HepG2 (cell line): ENCODE data around the gene NUP214. TPM values are rescaled to one million over a fixed set of nuclear protein-coding genes. Genes with fewer than 3 reads are reported as not detected.

ENCODE experiments used
- CBX5 ChIP-seq: sonication (generic); formaldehyde crosslinking; IDR thresholded peaks from 2 replicates; pipeline ENCODE4 v1.4.0; 2020; ENCODE audit warnings: missing genetic modification reagents, borderline replicate concordance
- FOXK1 ChIP-seq: sonication (generic); formaldehyde crosslinking; IDR thresholded peaks from 2 replicates; pipeline ENCODE4 v1.4.0; 2020; ENCODE audit warnings: low read depth, missing genetic modification reagents, borderline replicate concordance
- GABPA ChIP-seq, 2 experiments: IDR thresholded peaks; 2 replicates each; pipeline ENCODE4 v1.6.1; 2011 to 2016; ENCODE audit warnings: low read depth in 2 of 2, low read length in 1 of 2, missing biosample characterization in 1 of 2, missing genetic modification characterization in 1 of 2
- GABPB1 ChIP-seq: IDR thresholded peaks from 2 replicates; pipeline ENCODE4 v1.6.1; 2016; ENCODE audit warnings: mild to moderate bottlenecking, missing genetic modification reagents, moderate library complexity, missing compliant biosample characterization
- HDAC2 ChIP-seq: sonication (generic); formaldehyde crosslinking; IDR thresholded peaks from 2 replicates; pipeline ENCODE4 v1.4.0; 2020; ENCODE audit warnings: missing genetic modification reagents
- HDAC6 ChIP-seq: fragments of 200-600 bp; sonication (generic); IDR thresholded peaks from 2 replicates; pipeline ENCODE4 v1.7.0; 2017; ENCODE audit warnings: mild to moderate bottlenecking, antibody characterized with exemption, low read length, low read depth
- MAX ChIP-seq: IDR thresholded peaks from 2 replicates; pipeline ENCODE4 v1.6.1; 2012; ENCODE audit warnings: inconsistent platforms
- SAFB2 ChIP-seq: sonication (generic); formaldehyde crosslinking; IDR thresholded peaks from 2 replicates; pipeline ENCODE4 v1.5.1; 2020; ENCODE audit warnings: missing genetic modification reagents, low read depth, mild to moderate bottlenecking, borderline replicate concordance
- SATB2 ChIP-seq: sonication (generic); formaldehyde crosslinking; IDR thresholded peaks from 2 replicates; pipeline ENCODE4 v1.5.0; 2020; ENCODE audit warnings: missing genetic modification reagents
- TOE1 ChIP-seq: sonication (generic); formaldehyde crosslinking; IDR thresholded peaks from 2 replicates; pipeline ENCODE4 v1.4.0; 2020; ENCODE audit warnings: mild to moderate bottlenecking, missing genetic modification reagents
- ZBTB21 ChIP-seq: sonication (generic); formaldehyde crosslinking; IDR thresholded peaks from 2 replicates; pipeline ENCODE4 v1.4.0; 2020; ENCODE audit warnings: missing genetic modification reagents
- ZNF337 ChIP-seq: sonication (generic); formaldehyde crosslinking; IDR thresholded peaks from 2 replicates; pipeline ENCODE4 v1.5.1; 2020; ENCODE audit warnings: missing genetic modification reagents, low read depth, mild to moderate bottlenecking, borderline replicate concordance
- ZNF646 ChIP-seq: sonication (generic); formaldehyde crosslinking; IDR thresholded peaks from 2 replicates; pipeline ENCODE4 v1.9.0; 2021; ENCODE audit warnings: mild to moderate bottlenecking, missing genetic modification reagents
- ZNF709 ChIP-seq: sonication (generic); formaldehyde crosslinking; IDR thresholded peaks from 2 replicates; pipeline ENCODE4 v1.5.0; 2020; ENCODE audit warnings: mild to moderate bottlenecking, missing genetic modification reagents
- polyA plus RNA-seq, 8 experiments: library from polyadenylated mRNA; depleted of rRNA in 3 of 8; stranded (reverse) in 7 of 8; unstranded in 1 of 8; fragments of >200 nt; fragmentation: Illumina TruSeq in 4 of 8; extraction: Trizol in 4 of 8; gene quantifications; 2 replicates each; pipeline versions ENCODE4 v1.2.1 to v1.2.3, GENCODE V29; 2011 to 2016; ENCODE audit warnings: low read depth in 4 of 8, missing spikeins in 1 of 8, mixed read lengths in 1 of 8; ENCODE audit not compliant: insufficient read depth in 1 of 8
- total RNA-seq, 5 experiments: library from RNA; depleted of rRNA; stranded (reverse); fragments of >200 nt; fragmentation: Illumina TruSeq; extraction: Trizol; gene quantifications; 2 replicates each; pipeline ENCODE4 v1.2.3, GENCODE V29; 2016; ENCODE audit warnings: low read depth in 1 of 5
- TF ChIP-seq, protein P1 (sequence below): sonication (generic); formaldehyde crosslinking; IDR thresholded peaks from 2 replicates; pipeline ENCODE4 v1.4.0; 2020; ENCODE audit warnings: mild to moderate bottlenecking, missing genetic modification reagents

The NUP214 gene
- total and polyA plus RNA-seq, 2 of the 13 experiments (the other 11 are each of a cell fraction or from before 2014, with no cell fraction given), result 8.4 to 16.0 TPM

GRCh38 chr9:131270171-131271015 lies 145.0 kb downstream of the NUP214 start (continued):
- TF ChIP-seq FOXK1 (CRISPR knock-in tag) (no peak), HDAC6 (no peak), GABPB1 (CRISPR knock-in tag) (no peak), TOE1 (CRISPR knock-in tag) (no peak), SAFB2 (CRISPR knock-in tag) (no peak), CBX5 (CRISPR knock-in tag) (no peak), ZNF337 (CRISPR knock-in tag) (no peak), MAX (peak; percentile 45; the same call in 1 of the 2 replicates), SATB2 (CRISPR knock-in tag) (no peak), ZBTB21 (no peak), HDAC2 (CRISPR knock-in tag) (no peak), GABPA (IDR thresholded peaks at IDR 0.05; ENCODE audit: low read depth, low read length) (no peak), GABPA (CRISPR knock-in tag; IDR thresholded peaks at IDR 0.05; ENCODE audit: low read depth) (peak; percentile 69), ZNF709 (CRISPR knock-in tag) (no peak), ZNF646 (CRISPR knock-in tag) (no peak)
- TF ChIP-seq, protein P1, sequence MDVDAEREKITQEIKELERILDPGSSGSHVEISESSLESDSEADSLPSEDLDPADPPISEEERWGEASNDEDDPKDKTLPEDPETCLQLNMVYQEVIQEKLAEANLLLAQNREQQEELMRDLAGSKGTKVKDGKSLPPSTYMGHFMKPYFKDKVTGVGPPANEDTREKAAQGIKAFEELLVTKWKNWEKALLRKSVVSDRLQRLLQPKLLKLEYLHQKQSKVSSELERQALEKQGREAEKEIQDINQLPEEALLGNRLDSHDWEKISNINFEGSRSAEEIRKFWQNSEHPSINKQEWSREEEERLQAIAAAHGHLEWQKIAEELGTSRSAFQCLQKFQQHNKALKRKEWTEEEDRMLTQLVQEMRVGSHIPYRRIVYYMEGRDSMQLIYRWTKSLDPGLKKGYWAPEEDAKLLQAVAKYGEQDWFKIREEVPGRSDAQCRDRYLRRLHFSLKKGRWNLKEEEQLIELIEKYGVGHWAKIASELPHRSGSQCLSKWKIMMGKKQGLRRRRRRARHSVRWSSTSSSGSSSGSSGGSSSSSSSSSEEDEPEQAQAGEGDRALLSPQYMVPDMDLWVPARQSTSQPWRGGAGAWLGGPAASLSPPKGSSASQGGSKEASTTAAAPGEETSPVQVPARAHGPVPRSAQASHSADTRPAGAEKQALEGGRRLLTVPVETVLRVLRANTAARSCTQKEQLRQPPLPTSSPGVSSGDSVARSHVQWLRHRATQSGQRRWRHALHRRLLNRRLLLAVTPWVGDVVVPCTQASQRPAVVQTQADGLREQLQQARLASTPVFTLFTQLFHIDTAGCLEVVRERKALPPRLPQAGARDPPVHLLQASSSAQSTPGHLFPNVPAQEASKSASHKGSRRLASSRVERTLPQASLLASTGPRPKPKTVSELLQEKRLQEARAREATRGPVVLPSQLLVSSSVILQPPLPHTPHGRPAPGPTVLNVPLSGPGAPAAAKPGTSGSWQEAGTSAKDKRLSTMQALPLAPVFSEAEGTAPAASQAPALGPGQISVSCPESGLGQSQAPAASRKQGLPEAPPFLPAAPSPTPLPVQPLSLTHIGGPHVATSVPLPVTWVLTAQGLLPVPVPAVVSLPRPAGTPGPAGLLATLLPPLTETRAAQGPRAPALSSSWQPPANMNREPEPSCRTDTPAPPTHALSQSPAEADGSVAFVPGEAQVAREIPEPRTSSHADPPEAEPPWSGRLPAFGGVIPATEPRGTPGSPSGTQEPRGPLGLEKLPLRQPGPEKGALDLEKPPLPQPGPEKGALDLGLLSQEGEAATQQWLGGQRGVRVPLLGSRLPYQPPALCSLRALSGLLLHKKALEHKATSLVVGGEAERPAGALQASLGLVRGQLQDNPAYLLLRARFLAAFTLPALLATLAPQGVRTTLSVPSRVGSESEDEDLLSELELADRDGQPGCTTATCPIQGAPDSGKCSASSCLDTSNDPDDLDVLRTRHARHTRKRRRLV (CRISPR knock-in tag), result no peak
